Uterus (tissue), 2 donors: Measurements from ENCODE around the gene CHMP1B.

ENCODE experiments used
- CTCF ChIP-seq, 4 experiments: fragments of 200-600 bp in 2 of 4; fragments of 450-650 bp in 2 of 4; sonication (generic) in 2 of 4; IDR thresholded peaks; one replicate each; pipeline ENCODE4 v1.5.1; 2016 to 2019; ENCODE audit warnings: antibody characterized with exemption in 4 of 4, mild to moderate bottlenecking in 2 of 4, moderate library complexity in 1 of 4
- POLR2A ChIP-seq, 2 donors: fragments of 450-650 bp; IDR thresholded peaks; one replicate each; pipeline ENCODE4 v1.6.1; 2016; ENCODE audit warnings: antibody characterized with exemption in 2 of 2, mild to moderate bottlenecking in 1 of 2, moderate library complexity in 1 of 2

- TF ChIP-seq CTCF (IDR thresholded peaks at IDR 0.05) (no peak), POLR2A (IDR thresholded peaks at IDR 0.05) (no peak)
These were observed 51.5 kb downstream of the CHMP1B start for GRCh38 chr18:11902522-11903292.
